ENCODE measurements around the gene MAPK8. TPM values are rescaled to one million over a fixed set of nuclear protein-coding genes. Genes with fewer than 3 reads are reported as not detected.

The MAPK8 gene
- 49.9 and 54.7 TPM in 2 replicates for total RNA-seq

DNA sequence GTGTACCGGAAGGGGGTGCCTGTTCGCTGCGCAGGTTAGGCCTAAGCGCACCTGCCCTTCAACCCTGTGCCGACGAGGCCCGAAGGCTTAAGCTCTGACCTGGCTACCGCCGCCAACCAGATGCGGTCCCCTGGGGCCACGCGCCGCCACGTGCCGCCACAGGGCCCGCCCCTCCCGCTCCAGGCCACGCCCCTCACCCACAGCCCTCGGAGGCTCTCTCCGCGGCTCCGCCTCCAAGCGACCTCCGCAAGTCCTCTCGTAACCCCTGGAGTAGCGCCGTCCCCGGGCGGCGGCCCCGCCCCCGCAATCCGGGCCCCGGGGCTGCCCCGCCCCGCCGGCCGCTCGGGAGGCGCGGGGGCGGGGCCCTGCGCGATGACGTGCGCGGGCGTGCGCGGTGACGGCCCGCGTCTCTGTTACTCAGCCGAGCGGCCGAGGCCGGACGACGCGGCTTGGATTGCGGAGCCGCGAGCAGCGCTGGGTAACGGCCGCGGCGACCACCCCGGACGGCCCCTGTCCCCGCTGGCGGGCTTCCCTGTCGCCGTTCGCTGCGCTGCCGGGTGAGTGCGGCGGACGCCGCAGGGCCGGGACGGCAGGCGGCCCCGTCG, at the start of gene MAPK8:
TSS of gene MAPK8 (plus strand) at position 413 of the 605 bp plus-strand sequence. CDS start 94,984 bp downstream, outside the sequence.

DNA sequence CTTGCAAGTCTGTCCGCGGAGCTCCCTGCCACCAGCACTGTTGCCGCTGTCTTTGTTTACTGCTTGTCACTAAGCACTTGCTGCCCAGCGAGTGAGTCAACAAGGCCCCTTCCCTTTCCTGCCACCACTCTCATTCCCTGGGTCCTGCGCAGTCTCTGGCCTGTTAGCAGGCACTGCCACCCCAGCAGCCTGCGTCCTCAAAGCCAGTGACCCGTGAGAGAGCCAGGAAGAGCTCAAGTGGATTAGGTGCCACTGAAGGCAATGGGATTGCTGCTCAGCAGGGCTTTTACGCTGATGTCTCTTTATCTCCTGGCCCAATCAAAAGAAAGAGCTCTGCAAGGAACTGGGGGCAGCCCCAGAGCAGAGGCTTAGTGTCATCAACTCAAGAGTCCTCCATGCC, 31.8 kb upstream of the MAPK8 start, which contains the start of gene FRMPD2:
TSS of gene FRMPD2 (minus strand) at position 61 of the 400 bp plus-strand sequence. CDS start 129 bp downstream, outside the sequence.

Other genes with a start within 250 kb of the MAPK8 start
- not detected in 2 replicates for gene FRMPD2, start 32.0 kb upstream of the MAPK8 start, total RNA-seq